Measurements from ENCODE around the gene MOCS1.

The MOCS1 gene

GRCh38 chr6:39941820-39942219, 7.6 kb upstream of the MOCS1 start:
- H3K27ac ChIP-seq = no peak overlapping the region
- DNase-seq (ENCODE audit: low spot score) = no peak
- TF ChIP-seq CTCF (conservative IDR thresholded peaks at IDR 0.05; ENCODE audit: low read depth) = no peak
- CTCF ChIA-PET = no interaction called here
- POLR2A ChIA-PET (ENCODE audit: low non-redundant PET) = no interaction called here

DNA sequence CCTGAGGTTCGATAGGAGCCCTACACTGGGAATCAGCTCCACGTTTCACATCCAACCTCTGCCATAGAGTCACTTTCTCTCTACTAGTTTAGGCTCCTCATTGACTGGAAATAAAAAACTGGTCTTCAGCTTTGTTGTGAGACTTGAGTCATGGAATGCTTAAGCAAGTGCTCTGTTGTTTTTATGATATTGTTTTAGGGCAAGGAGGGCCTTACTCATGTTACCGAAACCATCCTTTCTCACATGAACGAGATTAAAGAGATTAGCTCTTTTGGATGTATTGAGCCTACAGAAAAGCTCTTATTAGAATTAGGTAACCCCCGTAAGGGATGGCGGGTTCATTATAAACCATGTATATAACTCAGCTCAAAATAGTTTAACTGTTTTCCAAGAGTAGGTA, 6.9 kb upstream of the MOCS1 start:
- no peak for DNase-seq (ENCODE audit: low spot score)
- TF ChIP-seq CTCF (conservative IDR thresholded peaks at IDR 0.05; ENCODE audit: low read depth) = no peak
- ChIA-PET POLR2A (ENCODE audit: low non-redundant PET) (no interaction called here), CTCF (interaction anchor here (0.7 kb wide), 1 partner anchor 354 kb away, joined by 3 read pairs; no protein-coding TSS in a partner anchor)
- H3K27ac ChIP-seq = no peak overlapping the region

- ChIA-PET CTCF (interaction anchor here (0.7 kb wide), 1 partner anchor 60 kb away, joined by 3 read pairs; no protein-coding TSS in a partner anchor), POLR2A (ENCODE audit: low non-redundant PET) (no interaction called here)
- no peak overlapping the region for H3K27ac ChIP-seq
- TF ChIP-seq CTCF (conservative IDR thresholded peaks at IDR 0.05; ENCODE audit: low read depth) = no peak
- no peak for DNase-seq (ENCODE audit: low spot score)
These were observed 4.8 kb upstream of the MOCS1 start for GRCh38 chr6:39938773-39939654.

- H3K27ac ChIP-seq = no peak overlapping the region
- POLR2A ChIA-PET (ENCODE audit: low non-redundant PET) = no interaction called here
- CTCF ChIA-PET = no interaction called here
- no peak for TF ChIP-seq CTCF (conservative IDR thresholded peaks at IDR 0.05; ENCODE audit: low read depth)
- DNase-seq (ENCODE audit: low spot score) = no peak
These were observed 3.5 kb upstream of the MOCS1 start for GRCh38 chr6:39937686-39938333.

GRCh38 chr6:39936857-39937256, 2.6 kb upstream of the MOCS1 start:
- TF ChIP-seq CTCF (conservative IDR thresholded peaks at IDR 0.05; ENCODE audit: low read depth) = no peak
- no peak for DNase-seq (ENCODE audit: low spot score)
- CTCF ChIA-PET = no interaction called here
- POLR2A ChIA-PET (ENCODE audit: low non-redundant PET) = no interaction called here
- H3K27ac ChIP-seq = no peak overlapping the region

- POLR2A ChIA-PET (ENCODE audit: low non-redundant PET) = no interaction called here
These were observed 979 bp upstream of the MOCS1 start for GRCh38 chr6:39935241-39935640.

More at GRCh38 chr6:39935241-39935640, 979 bp upstream of the MOCS1 start:
- CTCF ChIA-PET = interaction anchor here (0.6 kb wide), 1 partner anchor 70 kb away, joined by 4 read pairs; no protein-coding TSS in a partner anchor
- DNase-seq (ENCODE audit: low spot score) = no peak
- TF ChIP-seq CTCF (conservative IDR thresholded peaks at IDR 0.05; ENCODE audit: low read depth) = no peak
- no peak overlapping the region for H3K27ac ChIP-seq
